GM19438 (cell line): ENCODE results near the gene FCRL5.
"Not testable (repeated sequence)": the region's sequence is repeated elsewhere in the genome, so short reads cannot be mapped to it uniquely, and the experiment has no call there.

ENCODE experiments used
- ATAC-seq: cut with Tn5 transposase; IDR thresholded peaks from one replicate; pipeline ENCODE4 v1.9.1; 2021; ENCODE audit warnings: low read depth; ENCODE audit not compliant: unreplicated experiment

Gene FCRL5

GRCh38 chr1:157551694-157552693 is at the start of gene FCRL5:
TSS of gene FCRL5 (minus strand) at chr1:157552515. CDS start at chr1:157552362, 153 bp downstream.
- ATAC-seq = peak; percentile 86

- no peak for ATAC-seq
These were observed 47.9 kb upstream of the FCRL5 start for GRCh38 chr1:157600236-157600635.

- peak; percentile 54 for ATAC-seq
These were observed 45.8 kb upstream of the FCRL5 start, which contains the start of gene FCRL4 for GRCh38 chr1:157597959-157598667. TSS of gene FCRL4 (minus strand) at chr1:157598085. CDS start at chr1:157597944, 141 bp downstream.

GRCh38 chr1:157596384-157596783 is 44.1 kb upstream of the FCRL5 start:
- ATAC-seq = no peak

GRCh38 chr1:157595356-157595755 is 43.0 kb upstream of the FCRL5 start:
- peak; percentile 72 for ATAC-seq

- ATAC-seq = no peak
These were observed 33.7 kb upstream of the FCRL5 start for GRCh38 chr1:157585984-157586383.

- ATAC-seq = no peak
These were observed 32.2 kb upstream of the FCRL5 start for GRCh38 chr1:157584503-157584902.

GRCh38 chr1:157580828-157581210 is 28.5 kb upstream of the FCRL5 start:
- no peak for ATAC-seq

- no peak for ATAC-seq
These were observed 28.0 kb upstream of the FCRL5 start for GRCh38 chr1:157580179-157580827.

GRCh38 chr1:157577420-157577819 is 25.1 kb upstream of the FCRL5 start:
- no peak for ATAC-seq

- peak; percentile 77 for ATAC-seq
These were observed 23.4 kb upstream of the FCRL5 start for GRCh38 chr1:157575744-157576143.

- no peak for ATAC-seq
These were observed 22.5 kb upstream of the FCRL5 start for GRCh38 chr1:157574836-157575235.

- ATAC-seq = no peak
These were observed 14.4 kb upstream of the FCRL5 start for GRCh38 chr1:157566484-157567300.

- peak; percentile 91 for ATAC-seq
These were observed 10.2 kb upstream of the FCRL5 start for GRCh38 chr1:157562515-157562914.

- no peak for ATAC-seq
These were observed 5.8 kb upstream of the FCRL5 start for GRCh38 chr1:157558119-157558518.

- ATAC-seq = not testable (repeated sequence)
These were observed 4.2 kb downstream of the FCRL5 start for GRCh38 chr1:157548081-157548480.

- ATAC-seq = no peak
These were observed 9.6 kb downstream of the FCRL5 start for GRCh38 chr1:157542676-157543075.

GRCh38 chr1:157540852-157541251 is 11.5 kb downstream of the FCRL5 start:
- ATAC-seq = no peak

- no peak for ATAC-seq
These were observed 12.1 kb downstream of the FCRL5 start for GRCh38 chr1:157540160-157540748.

- no peak for ATAC-seq
These were observed 12.7 kb downstream of the FCRL5 start for GRCh38 chr1:157539568-157539967.
